Type B pancreatic cell (in vitro differentiated cells): ENCODE measurements around the gene PLA2G7. TPM values are rescaled to one million over a fixed set of nuclear protein-coding genes. Genes with fewer than 3 reads are reported as not detected.

ENCODE experiments used
- DNase-seq: peaks from one replicate; pipeline ENCODE4 v3.0.0; 2021; ENCODE audit warnings: mixed read lengths; ENCODE audit not compliant: unreplicated experiment; ENCODE audit errors: extremely low spot score
- H3K27ac Mint-ChIP-seq: 2 replicates; pipeline ENCODE4 v1.8.0; 2021; ENCODE audit warnings: mild to moderate bottlenecking, mixed read lengths
- H3K27me3 Mint-ChIP-seq: 2 replicates; pipeline ENCODE4 v1.8.0; 2021; ENCODE audit warnings: mixed read lengths
- H3K36me3 Mint-ChIP-seq: 2 replicates; pipeline ENCODE4 v1.8.0; 2021; ENCODE audit warnings: mixed read lengths
- H3K4me1 Mint-ChIP-seq: one replicate; pipeline ENCODE4 v1.8.0; 2021; ENCODE audit warnings: mixed read lengths; ENCODE audit not compliant: unreplicated experiment
- H3K4me3 Mint-ChIP-seq: 2 replicates; pipeline ENCODE4 v1.8.0; 2021; ENCODE audit warnings: mild to moderate bottlenecking, mixed read lengths
- H3K9me3 Mint-ChIP-seq: 2 replicates; pipeline ENCODE4 v1.8.0; 2021; ENCODE audit warnings: mixed read lengths
- CTCF ChIP-seq: fragments of 200-600 bp; sonication (generic); conservative IDR thresholded peaks from 2 replicates; pipeline ENCODE4 v1.5.0; 2021; ENCODE audit warnings: antibody characterized with exemption, mild to moderate bottlenecking
- total RNA-seq: library from RNA; stranded (reverse); gene quantifications from 2 replicates; pipeline ENCODE4 v1.2.1, GENCODE V29; 2021; ENCODE audit warnings: low replicate concordance

PLA2G7 gene
- total RNA-seq, 1 donor from 2014 or later: 1.2 TPM

GRCh38 chr6:46720401-46720800, 14.8 kb downstream of the PLA2G7 start:
- Mint-ChIP-seq H3K27ac (no peak overlapping the region), H3K36me3 (no peaks in the 10 kb centered on the region), H3K9me3 (no peaks in the 10 kb centered on the region), H3K4me3 (no peak overlapping the region), H3K4me1 (no peaks in the 10 kb centered on the region), H3K27me3 (peaks cover 18% of the 10 kb centered on the region)
- no peak for DNase-seq
- TF ChIP-seq CTCF: no peak

GRCh38 chr6:46719099-46719498, 16.1 kb downstream of the PLA2G7 start:
- Mint-ChIP-seq H3K4me1 (no peaks in the 10 kb centered on the region), H3K9me3 (no peaks in the 10 kb centered on the region), H3K36me3 (no peaks in the 10 kb centered on the region), H3K4me3 (no peak overlapping the region), H3K27ac (no peak overlapping the region), H3K27me3 (peaks cover 12% of the 10 kb centered on the region)
- DNase-seq: no peak
- no peak for TF ChIP-seq CTCF

GRCh38 chr6:46715141-46715540, 20.0 kb downstream of the PLA2G7 start:
- Mint-ChIP-seq H3K36me3 (no peaks in the 10 kb centered on the region), H3K4me1 (no peaks in the 10 kb centered on the region), H3K27me3 (peaks cover 6% of the 10 kb centered on the region), H3K9me3 (no peaks in the 10 kb centered on the region), H3K27ac (no peak overlapping the region), H3K4me3 (no peak overlapping the region)
- no peak for DNase-seq
- TF ChIP-seq CTCF: no peak

DNA sequence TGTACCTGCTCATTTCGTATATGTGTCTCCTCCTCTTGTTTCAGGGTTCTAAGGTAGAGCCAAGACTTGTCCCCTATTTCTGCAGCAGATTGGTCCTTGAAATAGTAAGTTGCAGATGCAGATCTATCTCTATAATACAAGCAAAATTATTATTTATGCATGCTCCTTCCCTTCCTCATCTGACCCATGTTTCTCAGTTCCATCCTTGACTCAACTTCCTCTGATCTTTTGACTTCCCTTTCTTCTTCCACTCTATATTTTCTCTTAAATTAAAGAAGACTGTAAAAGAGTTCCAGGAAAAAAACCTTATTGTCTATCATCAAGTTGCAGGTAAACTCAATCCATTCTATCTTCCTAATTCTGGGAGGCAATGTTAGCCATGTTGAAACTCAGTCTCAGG, 23.7 kb downstream of the PLA2G7 start:
- Mint-ChIP-seq H3K9me3 (no peaks in the 10 kb centered on the region), H3K4me3 (no peak overlapping the region), H3K4me1 (no peaks in the 10 kb centered on the region), H3K27me3 (no peaks in the 10 kb centered on the region), H3K36me3 (no peaks in the 10 kb centered on the region), H3K27ac (no peak overlapping the region)
- DNase-seq: no peak
- TF ChIP-seq CTCF: no peak

DNA sequence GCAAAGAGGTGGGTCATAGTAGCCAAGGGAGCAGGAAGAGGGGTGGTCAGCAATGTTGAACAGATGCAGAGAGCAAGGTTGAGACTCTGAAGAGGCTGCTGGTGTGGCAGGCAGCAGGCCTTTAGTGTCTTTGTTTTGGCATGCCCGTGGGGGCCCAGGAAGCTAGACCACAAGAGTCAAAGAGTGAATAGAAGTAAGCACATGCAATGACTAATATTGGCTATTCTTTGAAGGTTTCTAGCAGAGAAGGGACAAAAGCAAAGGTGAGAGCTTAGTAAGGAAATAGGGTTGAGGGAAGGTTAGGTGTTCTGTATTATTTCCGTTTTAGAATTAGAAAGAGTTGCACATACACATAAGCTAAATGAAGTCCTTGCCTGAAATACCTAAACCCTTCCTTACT, 28.7 kb downstream of the PLA2G7 start:
- Mint-ChIP-seq H3K36me3 (no peaks in the 10 kb centered on the region), H3K9me3 (no peaks in the 10 kb centered on the region), H3K4me1 (no peaks in the 10 kb centered on the region), H3K27me3 (peaks cover 14% of the 10 kb centered on the region), H3K27ac (no peak overlapping the region), H3K4me3 (no peak overlapping the region)
- no peak for TF ChIP-seq CTCF
- DNase-seq: no peak

GRCh38 chr6:46704562-46704961, 30.6 kb downstream of the PLA2G7 start:
- H3K9me3 Mint-ChIP-seq: no peaks in the 10 kb centered on the region
- TF ChIP-seq CTCF: no peak
- peaks cover 14% of the 10 kb centered on the region for H3K27me3 Mint-ChIP-seq
- no peaks in the 10 kb centered on the region for H3K36me3 Mint-ChIP-seq
- no peak overlapping the region for H3K4me3 Mint-ChIP-seq
- DNase-seq: no peak
- no peak overlapping the region for H3K27ac Mint-ChIP-seq
- H3K4me1 Mint-ChIP-seq: no peaks in the 10 kb centered on the region
